Measurements from ENCODE around the gene CCND3.

- TF ChIP-seq, protein P1, sequence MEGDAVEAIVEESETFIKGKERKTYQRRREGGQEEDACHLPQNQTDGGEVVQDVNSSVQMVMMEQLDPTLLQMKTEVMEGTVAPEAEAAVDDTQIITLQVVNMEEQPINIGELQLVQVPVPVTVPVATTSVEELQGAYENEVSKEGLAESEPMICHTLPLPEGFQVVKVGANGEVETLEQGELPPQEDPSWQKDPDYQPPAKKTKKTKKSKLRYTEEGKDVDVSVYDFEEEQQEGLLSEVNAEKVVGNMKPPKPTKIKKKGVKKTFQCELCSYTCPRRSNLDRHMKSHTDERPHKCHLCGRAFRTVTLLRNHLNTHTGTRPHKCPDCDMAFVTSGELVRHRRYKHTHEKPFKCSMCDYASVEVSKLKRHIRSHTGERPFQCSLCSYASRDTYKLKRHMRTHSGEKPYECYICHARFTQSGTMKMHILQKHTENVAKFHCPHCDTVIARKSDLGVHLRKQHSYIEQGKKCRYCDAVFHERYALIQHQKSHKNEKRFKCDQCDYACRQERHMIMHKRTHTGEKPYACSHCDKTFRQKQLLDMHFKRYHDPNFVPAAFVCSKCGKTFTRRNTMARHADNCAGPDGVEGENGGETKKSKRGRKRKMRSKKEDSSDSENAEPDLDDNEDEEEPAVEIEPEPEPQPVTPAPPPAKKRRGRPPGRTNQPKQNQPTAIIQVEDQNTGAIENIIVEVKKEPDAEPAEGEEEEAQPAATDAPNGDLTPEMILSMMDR (IDR thresholded peaks at IDR 0.05; ENCODE audit: insufficient read depth, low read depth, low read length), result no peak
- TF ChIP-seq EZH2 (IDR thresholded peaks at IDR 0.05; ENCODE audit: insufficient read depth, low read length), result no peak
Measured at GRCh38 chr6:41960028-41960427, 18.4 kb upstream of the CCND3 start.

All from astrocyte (in vitro differentiated cells and primary cell).